HEK293 (cell line): ENCODE measurements around the gene HOXD3.
A peak's percentile ranks its signal among the peaks of the same experiment; 100 is the strongest.

Experiments
- CTCF ChIA-PET: fragments of 350-600 bp; formaldehyde crosslinking; extraction: SDS; loops from one replicate; lab custom pipeline; 2021; ENCODE audit warnings: antibody characterized with exemption; lab: Yijun Ruan, JAX
- POLR2A ChIA-PET: fragments of 300-600 bp; formaldehyde crosslinking; extraction: SDS; loops from one replicate; lab custom pipeline; 2020; ENCODE audit warnings: antibody characterized with exemption, inconsistent platforms; lab: Yijun Ruan, JAX
- H3K27ac ChIP-seq: fragments of 200-500 bp; sonication (Bioruptor generic); 2 replicates; pipeline ENCODE4 v1.5.1; 2014; ENCODE audit warnings: low read depth, low read length, control low read depth, inconsistent platforms; ENCODE audit errors: extremely low read depth
- H3K36me3 ChIP-seq, 2 experiments: fragments of 200-500 bp in 1 of 2; sonication (Bioruptor generic) in 1 of 2; 1 replicate in 1 of 2; 2 replicates in 1 of 2; pipeline ENCODE4 v1.5.1; 2014 to 2017; ENCODE audit warnings: inconsistent platforms in 2 of 2, low read length in 2 of 2; ENCODE audit not compliant: control insufficient read depth in 2 of 2, insufficient read depth in 1 of 2
- H3K4me1 ChIP-seq: fragments of 200-500 bp; sonication (Bioruptor generic); 2 replicates; pipeline ENCODE4 v1.5.1; 2014; ENCODE audit warnings: mild to moderate bottlenecking, low read length, inconsistent platforms; ENCODE audit not compliant: control insufficient read depth, insufficient read depth
- H3K4me3 ChIP-seq: 2 replicates; pipeline ENCODE4 v1.5.1; 2011; ENCODE audit warnings: low read depth, mild to moderate bottlenecking, control low read depth, low read length, moderate library complexity
- H3K9me3 ChIP-seq: fragments of 200-500 bp; sonication (Bioruptor generic); 2 replicates; pipeline ENCODE4 v1.5.1; 2014; ENCODE audit warnings: low read depth, low read length, inconsistent platforms; ENCODE audit not compliant: control insufficient read depth, insufficient read depth
- FEZF1 ChIP-seq: fragments of 450-650 bp; formaldehyde crosslinking; IDR thresholded peaks from 2 replicates; pipeline ENCODE4 v1.5.1; 2016; ENCODE audit warnings: missing biosample characterization, missing genetic modification characterization
- IKZF3 ChIP-seq: fragments of 450-650 bp; IDR thresholded peaks from 2 replicates; pipeline ENCODE4 v1.5.0; 2018; ENCODE audit warnings: missing biosample characterization, mild to moderate bottlenecking, missing genetic modification characterization, moderate library complexity
- TCF7L2 ChIP-seq: IDR thresholded peaks from 2 replicates; pipeline ENCODE4 v1.6.1; 2011; ENCODE audit warnings: low read depth, mild to moderate bottlenecking, inconsistent platforms, low read length, moderate library complexity, borderline replicate concordance
- ZBTB17 ChIP-seq: fragments of 450-650 bp; formaldehyde crosslinking; IDR thresholded peaks from 2 replicates; pipeline ENCODE4 v1.5.1; 2016; ENCODE audit warnings: missing biosample characterization, missing genetic modification characterization
- ZBTB20 ChIP-seq: fragments of 450-650 bp; formaldehyde crosslinking; IDR thresholded peaks from 2 replicates; pipeline ENCODE4 v1.5.1; 2016; ENCODE audit warnings: missing biosample characterization, missing genetic modification characterization
- ZBTB8A ChIP-seq: fragments of 450-650 bp; formaldehyde crosslinking; IDR thresholded peaks from 2 replicates; pipeline ENCODE4 v1.5.1; 2016; ENCODE audit warnings: missing biosample characterization, missing genetic modification characterization
- ZNF112 ChIP-seq: fragments of 450-650 bp; formaldehyde crosslinking; IDR thresholded peaks from 2 replicates; pipeline ENCODE4 v1.5.0; 2017; ENCODE audit warnings: missing biosample characterization, missing genetic modification characterization
- ZNF221 ChIP-seq: fragments of 450-650 bp; formaldehyde crosslinking; IDR thresholded peaks from 2 replicates; pipeline ENCODE4 v1.5.1; 2017; ENCODE audit warnings: missing biosample characterization, missing genetic modification characterization, borderline replicate concordance
- ZNF335 ChIP-seq: fragments of 450-650 bp; formaldehyde crosslinking; conservative IDR thresholded peaks from 2 replicates; pipeline ENCODE4 v1.5.1; 2016; ENCODE audit warnings: missing biosample characterization, missing genetic modification characterization
- ZNF501 ChIP-seq: fragments of 450-650 bp; formaldehyde crosslinking; IDR thresholded peaks from 2 replicates; pipeline ENCODE4 v1.5.1; 2016; ENCODE audit warnings: missing biosample characterization, missing genetic modification characterization
- ZNF510 ChIP-seq: fragments of 450-650 bp; formaldehyde crosslinking; IDR thresholded peaks from 2 replicates; pipeline ENCODE4 v1.5.1; 2018; ENCODE audit warnings: mild to moderate bottlenecking, missing genetic modification characterization, missing biosample characterization; ENCODE audit not compliant: insufficient replicate concordance
- ZNF571 ChIP-seq: fragments of 450-650 bp; formaldehyde crosslinking; IDR thresholded peaks from 2 replicates; pipeline ENCODE4 v1.5.0; 2017; ENCODE audit warnings: missing biosample characterization, missing genetic modification characterization
- ZNF610 ChIP-seq: fragments of 450-650 bp; formaldehyde crosslinking; IDR thresholded peaks from 2 replicates; pipeline ENCODE4 v1.5.1; 2016; ENCODE audit warnings: missing biosample characterization, missing genetic modification characterization, borderline replicate concordance
- ZNF621 ChIP-seq: fragments of 450-650 bp; formaldehyde crosslinking; IDR thresholded peaks from 2 replicates; pipeline ENCODE4 v1.5.1; 2017; ENCODE audit warnings: missing biosample characterization, missing genetic modification characterization
- ZNF623 ChIP-seq: fragments of 450-650 bp; formaldehyde crosslinking; IDR thresholded peaks from 2 replicates; pipeline ENCODE4 v1.5.1; 2016; ENCODE audit warnings: missing biosample characterization, missing genetic modification characterization
- ZNF660 ChIP-seq: fragments of 450-650 bp; IDR thresholded peaks from 2 replicates; pipeline ENCODE4 v1.5.1; 2018; ENCODE audit warnings: missing biosample characterization, mild to moderate bottlenecking, missing genetic modification characterization
- ZNF707 ChIP-seq: fragments of 450-650 bp; formaldehyde crosslinking; IDR thresholded peaks from 2 replicates; pipeline ENCODE4 v1.5.1; 2016; ENCODE audit warnings: missing biosample characterization, missing genetic modification characterization
- ZNF776 ChIP-seq: fragments of 450-650 bp; formaldehyde crosslinking; IDR thresholded peaks from 2 replicates; pipeline ENCODE4 v1.5.0; 2017; ENCODE audit warnings: missing biosample characterization, missing genetic modification characterization, borderline replicate concordance
- ZNF830 ChIP-seq: fragments of 450-650 bp; IDR thresholded peaks from 2 replicates; pipeline ENCODE4 v1.5.0; 2018; ENCODE audit warnings: missing biosample characterization, missing genetic modification characterization, low read depth, mild to moderate bottlenecking, moderate library complexity
- ZSCAN23 ChIP-seq: fragments of 450-650 bp; formaldehyde crosslinking; IDR thresholded peaks from 2 replicates; pipeline ENCODE4 v1.5.1; 2016; ENCODE audit warnings: missing biosample characterization, missing genetic modification characterization
- TF ChIP-seq, protein P1 (sequence below): fragments of 450-650 bp; formaldehyde crosslinking; IDR thresholded peaks from 2 replicates; pipeline ENCODE4 v1.5.1; 2017; ENCODE audit warnings: missing biosample characterization, missing genetic modification characterization
- TF ChIP-seq, protein P2 (sequence below): fragments of 450-650 bp; formaldehyde crosslinking; IDR thresholded peaks from 2 replicates; pipeline ENCODE4 v1.5.1; 2017; ENCODE audit warnings: missing biosample characterization, missing genetic modification characterization
- TF ChIP-seq, protein P3 (sequence below): fragments of 450-650 bp; formaldehyde crosslinking; IDR thresholded peaks from 2 replicates; pipeline ENCODE4 v1.5.1; 2016; ENCODE audit warnings: missing biosample characterization, missing genetic modification characterization

The HOXD3 gene

DNA sequence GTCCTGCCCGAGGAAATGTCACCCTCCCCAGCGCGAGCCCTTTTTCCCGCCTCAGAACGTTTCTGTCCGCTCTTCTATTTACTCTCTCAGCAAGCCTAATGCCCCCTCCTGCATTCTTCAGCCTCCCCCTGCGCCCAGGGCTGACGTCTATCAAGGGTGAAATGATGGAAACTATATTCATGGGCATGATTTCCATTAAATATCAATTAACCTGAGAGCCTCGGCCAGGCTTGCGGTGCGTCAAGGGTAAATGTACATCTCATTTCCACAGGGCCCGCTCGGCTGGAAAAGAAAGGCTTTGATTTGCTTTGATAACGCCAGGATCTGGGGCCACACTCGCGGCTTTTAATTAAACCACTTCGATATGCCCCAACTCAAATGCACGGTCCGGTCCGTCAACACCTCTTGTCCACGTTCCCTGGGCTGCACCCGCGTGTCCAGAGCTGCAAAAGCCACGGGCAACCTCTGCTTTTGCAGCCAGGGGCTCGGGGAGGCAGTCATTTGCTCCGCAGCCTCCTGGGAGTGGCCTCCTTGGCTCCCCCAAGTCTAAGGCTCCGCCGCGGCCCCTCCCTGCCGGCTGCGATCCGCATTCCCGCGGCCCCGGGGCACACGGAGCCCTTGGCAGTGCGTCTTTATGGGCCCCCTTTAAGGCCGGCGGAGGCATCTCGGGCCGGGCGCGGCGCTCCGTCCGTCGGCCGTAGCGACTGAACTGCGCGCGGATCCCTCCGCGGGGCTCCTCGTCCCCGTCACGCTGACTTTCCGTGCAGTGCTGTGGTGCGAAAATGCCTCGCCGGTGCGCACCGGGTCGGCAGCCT lies 27.9 kb upstream of the HOXD3 start, which contains the start of gene HOXD8 (continued):
- TF ChIP-seq ZBTB17 (tag by site-specific recombination) (peak; percentile 47), ZNF623 (no peak), FEZF1 (tag by site-specific recombination) (peak; percentile 68), ZNF707 (tag by site-specific recombination) (no peak), ZSCAN23 (tag by site-specific recombination) (no peak), ZNF221 (tag by site-specific recombination) (peak; percentile 84; the same call in 1 of the 2 replicates), ZNF501 (tag by site-specific recombination) (peak; percentile 68; the same call in 1 of the 2 replicates)
- TF ChIP-seq, protein P1, sequence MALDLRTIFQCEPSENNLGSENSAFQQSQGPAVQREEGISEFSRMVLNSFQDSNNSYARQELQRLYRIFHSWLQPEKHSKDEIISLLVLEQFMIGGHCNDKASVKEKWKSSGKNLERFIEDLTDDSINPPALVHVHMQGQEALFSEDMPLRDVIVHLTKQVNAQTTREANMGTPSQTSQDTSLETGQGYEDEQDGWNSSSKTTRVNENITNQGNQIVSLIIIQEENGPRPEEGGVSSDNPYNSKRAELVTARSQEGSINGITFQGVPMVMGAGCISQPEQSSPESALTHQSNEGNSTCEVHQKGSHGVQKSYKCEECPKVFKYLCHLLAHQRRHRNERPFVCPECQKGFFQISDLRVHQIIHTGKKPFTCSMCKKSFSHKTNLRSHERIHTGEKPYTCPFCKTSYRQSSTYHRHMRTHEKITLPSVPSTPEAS, result peak; percentile 56; the same call in 1 of the 2 replicates
- TF ChIP-seq, all 188 proteins: peak for 73

DNA sequence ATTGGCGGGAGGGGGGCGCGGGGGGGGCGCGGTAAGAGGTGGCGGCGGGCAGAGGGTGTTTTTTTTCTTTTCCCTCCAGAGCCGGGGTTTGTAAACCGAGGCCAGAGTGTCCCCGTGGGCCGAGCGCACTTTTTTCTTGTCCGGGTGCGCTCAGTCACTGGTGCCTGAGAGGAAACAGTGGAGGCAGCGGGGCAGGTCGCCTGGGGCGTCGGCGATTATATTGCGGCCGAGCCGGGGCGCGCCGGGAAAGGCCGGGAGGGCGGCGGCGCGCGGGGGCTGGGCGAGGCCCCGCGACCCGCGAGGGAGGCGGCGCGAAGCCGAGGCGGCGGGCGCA lies 27.3 kb upstream of the HOXD3 start:
- TF ChIP-seq, protein P2, sequence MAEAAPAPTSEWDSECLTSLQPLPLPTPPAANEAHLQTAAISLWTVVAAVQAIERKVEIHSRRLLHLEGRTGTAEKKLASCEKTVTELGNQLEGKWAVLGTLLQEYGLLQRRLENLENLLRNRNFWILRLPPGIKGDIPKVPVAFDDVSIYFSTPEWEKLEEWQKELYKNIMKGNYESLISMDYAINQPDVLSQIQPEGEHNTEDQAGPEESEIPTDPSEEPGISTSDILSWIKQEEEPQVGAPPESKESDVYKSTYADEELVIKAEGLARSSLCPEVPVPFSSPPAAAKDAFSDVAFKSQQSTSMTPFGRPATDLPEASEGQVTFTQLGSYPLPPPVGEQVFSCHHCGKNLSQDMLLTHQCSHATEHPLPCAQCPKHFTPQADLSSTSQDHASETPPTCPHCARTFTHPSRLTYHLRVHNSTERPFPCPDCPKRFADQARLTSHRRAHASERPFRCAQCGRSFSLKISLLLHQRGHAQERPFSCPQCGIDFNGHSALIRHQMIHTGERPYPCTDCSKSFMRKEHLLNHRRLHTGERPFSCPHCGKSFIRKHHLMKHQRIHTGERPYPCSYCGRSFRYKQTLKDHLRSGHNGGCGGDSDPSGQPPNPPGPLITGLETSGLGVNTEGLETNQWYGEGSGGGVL, result 0 out of 2 replicates have a peak, but pooled peaks have one; percentile 0
- TF ChIP-seq ZNF830 (tag by site-specific recombination), result no peak
- Histone ChIP-seq H3K36me3 (peaks cover 0 to 5% of the 10 kb centered on the region in 2 experiments; a peak in 1 of 3 replicates), H3K4me3 (peak overlapping the region; percentile 56), H3K4me1 (peaks cover 5% of the 10 kb centered on the region; the same call in 1 of the 2 replicates), H3K9me3 (no peaks in the 10 kb centered on the region), H3K27ac (peak overlapping the region; percentile 98)
- ChIA-PET POLR2A (interaction anchor here (0.6 to 1.7 kb wide), 5 partner anchors 24 to 514 kb away, joined by 3 to 4 read pairs (median 3); no protein-coding TSS in a partner anchor), CTCF (interaction anchor here (0.7 to 3.1 kb wide), 8 partner anchors 11 to 1019 kb away, joined by 3 to 19 read pairs (median 4); no protein-coding TSS in a partner anchor)

DNA sequence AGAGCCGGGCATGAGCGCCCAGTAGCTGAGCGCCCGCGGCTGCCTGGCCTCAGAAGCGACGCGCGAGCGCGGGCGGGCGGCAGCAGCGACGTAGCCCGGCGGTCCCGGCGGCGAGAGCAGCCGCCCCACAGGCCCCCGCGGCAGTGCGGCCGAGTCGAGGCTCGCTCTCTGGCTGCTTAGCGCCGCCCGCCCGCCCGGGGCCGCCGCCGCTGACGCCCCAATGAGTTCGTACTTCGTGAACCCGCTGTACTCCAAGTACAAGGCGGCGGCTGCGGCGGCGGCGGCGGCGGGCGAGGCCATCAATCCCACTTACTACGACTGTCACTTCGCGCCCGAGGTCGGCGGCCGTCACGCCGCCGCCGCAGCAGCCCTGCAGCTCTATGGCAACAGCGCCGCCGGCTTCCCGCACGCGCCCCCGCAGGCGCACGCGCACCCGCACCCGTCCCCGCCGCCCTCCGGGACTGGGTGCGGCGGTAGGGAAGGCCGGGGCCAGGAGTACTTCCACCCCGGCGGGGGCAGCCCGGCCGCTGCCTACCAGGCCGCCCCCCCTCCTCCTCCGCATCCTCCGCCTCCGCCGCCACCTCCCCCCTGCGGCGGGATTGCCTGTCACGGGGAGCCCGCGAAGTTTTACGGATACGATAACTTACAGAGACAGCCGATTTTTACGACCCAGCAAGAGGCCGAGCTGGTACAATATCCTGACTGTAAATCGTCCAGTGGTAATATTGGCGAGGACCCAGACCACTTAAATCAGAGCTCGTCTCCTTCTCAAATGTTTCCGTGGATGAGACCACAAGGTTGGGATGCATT lies 26.8 kb upstream of the HOXD3 start:
- ChIA-PET POLR2A (interaction anchor here (0.6 to 1.7 kb wide), 7 partner anchors 11 to 514 kb away, joined by 3 to 6 read pairs (median 3); no protein-coding TSS in a partner anchor), CTCF (interaction anchor here (0.5 to 3.1 kb wide), 12 partner anchors 10 to 1018 kb away, joined by 3 to 19 read pairs (median 4); no protein-coding TSS in a partner anchor)
- Histone ChIP-seq H3K4me1 (peaks cover 10% of the 10 kb centered on the region; the same call in 1 of the 2 replicates), H3K27ac (peak overlapping the region; percentile 98), H3K36me3 (no peaks in the 10 kb centered on the region), H3K9me3 (no peaks in the 10 kb centered on the region), H3K4me3 (peak overlapping the region; percentile 56)
- TF ChIP-seq ZNF621 (no peak), ZNF335 (peak; percentile 63; the same call in 1 of the 2 replicates), ZBTB8A (tag by site-specific recombination) (peak; percentile 80), IKZF3 (tag by site-specific recombination) (peak; percentile 77), ZNF510 (no peak), TCF7L2 (0 out of 2 replicates have a peak, but pooled peaks have one; percentile 31), ZNF776 (tag by site-specific recombination) (no peak), ZNF571 (tag by site-specific recombination) (no peak), ZNF660 (peak; percentile 53; the same call in 1 of the 2 replicates), ZNF112 (tag by site-specific recombination) (no peak), ZBTB20 (tag by site-specific recombination) (peak; percentile 55; the same call in 1 of the 2 replicates), ZNF610 (tag by site-specific recombination) (0 out of 2 replicates have a peak, but pooled peaks have one; percentile 17)
- TF ChIP-seq, protein P3, sequence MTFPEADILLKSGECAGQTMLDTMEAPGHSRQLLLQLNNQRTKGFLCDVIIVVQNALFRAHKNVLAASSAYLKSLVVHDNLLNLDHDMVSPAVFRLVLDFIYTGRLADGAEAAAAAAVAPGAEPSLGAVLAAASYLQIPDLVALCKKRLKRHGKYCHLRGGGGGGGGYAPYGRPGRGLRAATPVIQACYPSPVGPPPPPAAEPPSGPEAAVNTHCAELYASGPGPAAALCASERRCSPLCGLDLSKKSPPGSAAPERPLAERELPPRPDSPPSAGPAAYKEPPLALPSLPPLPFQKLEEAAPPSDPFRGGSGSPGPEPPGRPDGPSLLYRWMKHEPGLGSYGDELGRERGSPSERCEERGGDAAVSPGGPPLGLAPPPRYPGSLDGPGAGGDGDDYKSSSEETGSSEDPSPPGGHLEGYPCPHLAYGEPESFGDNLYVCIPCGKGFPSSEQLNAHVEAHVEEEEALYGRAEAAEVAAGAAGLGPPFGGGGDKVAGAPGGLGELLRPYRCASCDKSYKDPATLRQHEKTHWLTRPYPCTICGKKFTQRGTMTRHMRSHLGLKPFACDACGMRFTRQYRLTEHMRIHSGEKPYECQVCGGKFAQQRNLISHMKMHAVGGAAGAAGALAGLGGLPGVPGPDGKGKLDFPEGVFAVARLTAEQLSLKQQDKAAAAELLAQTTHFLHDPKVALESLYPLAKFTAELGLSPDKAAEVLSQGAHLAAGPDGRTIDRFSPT, result 0 out of 2 replicates have a peak, but pooled peaks have one; percentile 59
